SJSA1 (cell line): ENCODE measurements around the gene ANGPT4. TPM values are rescaled to one million over a fixed set of nuclear protein-coding genes. Genes with fewer than 3 reads are reported as not detected.

ENCODE experiments used
- DNase-seq, 2 experiments: peaks; one replicate each; pipeline ENCODE4 v3.0.0-alpha.2; 2015 to 2020; ENCODE audit warnings: low spot score in 2 of 2, low read depth in 1 of 2
- H3K27ac ChIP-seq: fragments of 250-450 bp; sonication (Bioruptor Pico); 2 replicates; pipeline ENCODE4 v1.5.1; 2020; ENCODE audit warnings: mild to moderate bottlenecking, moderate library complexity
- H3K27me3 ChIP-seq: fragments of 250-450 bp; sonication (Bioruptor Pico); replicated peaks from 2 replicates; pipeline ENCODE4 v1.5.1; 2020; ENCODE audit warnings: mild to moderate bottlenecking, moderate library complexity
- H3K36me3 ChIP-seq: fragments of 250-450 bp; sonication (Bioruptor Pico); 2 replicates; pipeline ENCODE4 v1.5.1; 2020; ENCODE audit warnings: mild to moderate bottlenecking
- H3K4me1 ChIP-seq: fragments of 250-450 bp; sonication (Bioruptor Pico); replicated peaks from 2 replicates; pipeline ENCODE4 v1.6.1; 2021; ENCODE audit warnings: mild to moderate bottlenecking
- H3K4me3 ChIP-seq: fragments of 250-450 bp; sonication (Bioruptor Pico); 2 replicates; pipeline ENCODE4 v1.5.1; 2020; ENCODE audit warnings: mild to moderate bottlenecking
- H3K9me3 ChIP-seq: fragments of 250-450 bp; sonication (Bioruptor Pico); replicated peaks from 2 replicates; pipeline ENCODE4 v1.5.1; 2020; ENCODE audit warnings: mild to moderate bottlenecking
- total RNA-seq: library from RNA; depleted of rRNA; stranded (reverse); fragments of >200 nt; shearing (Covaris generic); gene quantifications from 2 replicates; pipeline ENCODE4 v1.2.3, GENCODE V29; 2014

ANGPT4 gene
- total RNA-seq, 1 experiment from 2014 or later = not detected

DNA sequence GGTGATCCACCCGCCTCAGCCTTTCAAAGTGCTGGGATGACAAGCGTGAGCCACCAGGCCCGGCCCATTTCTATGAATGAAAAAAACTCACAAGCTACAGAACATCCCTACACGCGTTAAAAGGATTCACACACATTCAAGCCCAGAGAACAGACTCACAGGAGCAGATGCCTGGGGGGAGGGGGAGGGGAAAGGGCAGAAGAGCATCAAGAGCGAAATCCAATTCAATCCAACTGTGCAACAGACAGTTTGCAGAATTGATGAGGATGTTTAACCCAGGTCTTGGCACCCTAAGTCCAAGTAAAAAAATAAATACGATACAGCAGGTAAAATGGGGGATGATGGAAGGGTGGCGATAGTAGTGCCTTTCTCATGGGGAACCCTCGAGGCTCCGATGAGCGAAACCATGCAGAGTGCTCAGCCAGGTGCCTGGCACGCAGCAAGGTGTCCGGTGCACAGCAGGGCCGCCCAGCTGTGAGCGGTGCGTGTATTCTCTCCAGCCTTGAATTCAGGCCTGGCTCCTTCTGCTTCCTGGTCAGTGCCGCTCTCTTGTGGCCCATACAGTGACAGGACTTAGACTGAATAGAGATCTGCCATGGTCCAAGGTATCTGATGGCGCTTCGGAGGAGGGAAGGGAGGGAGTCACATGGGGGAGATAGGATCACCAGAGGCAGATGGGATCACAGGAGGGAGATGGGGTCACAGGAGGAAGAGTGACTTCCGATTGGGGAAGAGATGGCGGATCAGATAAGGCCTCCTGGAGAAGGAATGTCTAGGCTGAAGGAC lies 35.4 kb upstream of the ANGPT4 start:
- Histone ChIP-seq H3K9me3 (no peaks in the 10 kb centered on the region), H3K36me3 (no peaks in the 10 kb centered on the region), H3K4me3 (no peak overlapping the region), H3K4me1 (no peaks in the 10 kb centered on the region), H3K27ac (no peak overlapping the region), H3K27me3 (peaks cover 15% of the 10 kb centered on the region)
- DNase-seq = no peak

DNA sequence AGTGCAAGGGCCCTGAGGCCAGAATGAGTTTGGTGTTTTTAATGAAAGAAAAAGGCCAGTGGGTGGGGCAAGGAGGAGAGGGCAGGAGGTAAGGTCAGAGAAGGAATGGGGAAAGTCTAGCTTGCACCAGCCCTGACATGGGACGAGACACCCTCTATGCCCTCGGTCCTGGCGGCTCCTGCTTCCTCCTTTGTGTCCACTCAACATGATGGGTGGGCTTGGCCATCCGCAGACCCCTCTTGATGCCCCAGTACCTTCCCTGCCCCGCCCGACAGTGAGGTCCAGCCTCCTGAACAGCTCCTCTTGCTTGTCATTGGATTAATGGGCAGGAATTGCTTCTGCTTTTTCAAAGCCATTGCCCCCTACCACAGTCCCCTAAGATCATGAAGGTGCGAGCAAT lies 33.6 kb upstream of the ANGPT4 start:
- Histone ChIP-seq H3K9me3 (no peaks in the 10 kb centered on the region), H3K27me3 (peaks cover 21% of the 10 kb centered on the region), H3K4me1 (no peaks in the 10 kb centered on the region), H3K27ac (no peak overlapping the region), H3K36me3 (no peaks in the 10 kb centered on the region), H3K4me3 (no peak overlapping the region)
- no peak for DNase-seq

DNA sequence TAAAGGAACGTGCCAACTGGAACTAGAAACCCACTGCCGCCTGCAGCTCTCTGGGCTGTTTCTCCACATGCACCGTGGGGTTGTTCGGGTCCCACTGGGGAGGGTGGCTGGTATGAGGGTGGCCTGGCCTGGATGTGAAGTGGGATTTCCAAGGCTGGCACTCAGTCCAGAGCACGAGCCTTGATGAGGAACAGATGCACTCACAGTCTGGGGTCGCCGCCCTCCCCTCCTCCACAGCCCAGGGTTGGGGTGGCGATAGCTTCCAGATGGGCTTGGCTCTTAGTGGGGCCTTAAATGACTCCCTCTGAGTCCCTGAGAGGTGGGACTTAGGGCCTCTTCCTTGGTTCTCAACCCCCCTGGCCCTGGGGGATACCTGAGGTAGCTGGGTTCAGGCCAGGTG lies 30.7 kb upstream of the ANGPT4 start:
- Histone ChIP-seq H3K4me3 (no peak overlapping the region), H3K27me3 (peaks cover 25% of the 10 kb centered on the region), H3K27ac (no peak overlapping the region), H3K36me3 (no peaks in the 10 kb centered on the region), H3K4me1 (no peaks in the 10 kb centered on the region), H3K9me3 (no peaks in the 10 kb centered on the region)
- no peak for DNase-seq

DNA sequence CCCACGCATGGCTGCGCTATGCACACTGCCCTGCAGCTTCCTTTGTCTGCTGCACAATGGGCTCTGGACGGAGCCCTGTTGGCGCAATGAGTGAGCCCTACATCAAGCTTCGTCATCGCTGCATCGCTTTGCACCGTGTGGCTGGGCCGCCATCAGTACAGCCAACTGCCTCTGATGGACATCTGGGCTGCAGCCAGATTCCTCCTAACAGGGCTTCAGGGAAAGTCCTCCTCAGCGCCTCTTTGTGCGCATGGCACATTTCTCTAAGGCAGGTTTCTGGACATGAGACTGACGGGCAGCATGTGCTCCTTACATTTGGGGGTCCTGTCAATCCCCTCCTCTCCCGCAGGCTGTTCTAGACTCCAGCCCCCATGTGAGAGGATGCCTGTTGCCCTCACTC lies 29.7 kb upstream of the ANGPT4 start:
- DNase-seq = no peak
- Histone ChIP-seq H3K4me3 (no peak overlapping the region), H3K27ac (no peak overlapping the region), H3K9me3 (no peaks in the 10 kb centered on the region), H3K36me3 (no peaks in the 10 kb centered on the region), H3K4me1 (no peaks in the 10 kb centered on the region), H3K27me3 (peaks cover 25% of the 10 kb centered on the region)

DNA sequence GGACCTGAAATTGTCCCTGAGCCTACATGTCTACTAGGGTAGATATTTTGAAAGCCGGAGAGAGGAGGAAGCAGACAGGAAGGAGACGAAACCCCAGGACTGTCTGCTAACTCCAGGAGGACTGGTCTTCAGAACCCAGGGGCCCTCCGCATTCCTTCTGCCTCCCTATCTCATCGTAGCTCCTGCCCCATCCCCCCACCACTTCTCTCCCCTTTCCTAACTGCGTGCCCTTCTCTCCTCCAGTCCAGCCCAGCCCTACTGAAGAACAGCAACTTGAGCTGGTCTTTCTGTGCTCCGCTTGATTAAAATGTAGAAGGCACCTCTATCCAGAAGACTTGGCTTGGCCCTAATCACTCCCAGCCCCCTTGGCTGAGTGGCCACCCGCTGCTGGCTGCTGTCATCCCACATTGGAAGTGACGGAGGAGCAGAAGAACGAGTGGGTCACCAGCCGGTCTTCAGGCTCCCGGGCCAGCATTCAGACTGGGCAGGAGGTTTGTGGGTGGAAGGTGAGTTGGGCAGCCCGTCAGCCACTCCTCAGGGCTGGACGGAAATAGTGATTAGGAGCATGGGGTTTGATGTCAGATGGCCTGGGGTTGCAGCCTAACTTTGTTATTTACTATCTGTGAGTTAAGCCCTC lies 28.8 kb upstream of the ANGPT4 start:
- no peaks in the 10 kb centered on the region for H3K9me3 ChIP-seq
- H3K36me3 ChIP-seq = no peaks in the 10 kb centered on the region
- no peak overlapping the region for H3K4me3 ChIP-seq
- DNase-seq = no peak
- H3K27me3 ChIP-seq = peaks cover 25% of the 10 kb centered on the region
- no peak overlapping the region for H3K27ac ChIP-seq
- no peaks in the 10 kb centered on the region for H3K4me1 ChIP-seq

DNA sequence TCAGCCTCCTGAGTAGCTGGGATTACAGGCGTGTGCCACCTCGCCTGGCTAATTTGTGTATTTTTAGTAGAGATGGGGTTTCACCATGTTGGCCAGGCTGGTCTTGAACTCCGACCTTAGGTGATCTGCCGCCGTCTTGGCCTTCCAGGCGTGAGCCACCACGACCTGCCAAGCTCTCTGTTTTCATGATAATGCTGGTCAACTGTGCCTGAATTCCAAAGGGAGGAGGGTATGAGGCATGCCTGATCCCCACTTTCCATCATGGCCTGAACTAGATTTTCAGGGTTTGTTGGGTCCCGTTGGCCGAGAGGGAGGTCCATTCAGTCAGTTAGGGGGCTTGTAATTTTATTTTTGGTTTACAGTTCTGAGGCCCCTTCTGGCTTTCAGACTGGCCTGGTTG lies 28.0 kb upstream of the ANGPT4 start:
- peaks cover 25% of the 10 kb centered on the region for H3K27me3 ChIP-seq
- no peak overlapping the region for H3K4me3 ChIP-seq
- no peaks in the 10 kb centered on the region for H3K36me3 ChIP-seq
- no peaks in the 10 kb centered on the region for H3K4me1 ChIP-seq
- no peaks in the 10 kb centered on the region for H3K9me3 ChIP-seq
- DNase-seq = no peak
- H3K27ac ChIP-seq = no peak overlapping the region

DNA sequence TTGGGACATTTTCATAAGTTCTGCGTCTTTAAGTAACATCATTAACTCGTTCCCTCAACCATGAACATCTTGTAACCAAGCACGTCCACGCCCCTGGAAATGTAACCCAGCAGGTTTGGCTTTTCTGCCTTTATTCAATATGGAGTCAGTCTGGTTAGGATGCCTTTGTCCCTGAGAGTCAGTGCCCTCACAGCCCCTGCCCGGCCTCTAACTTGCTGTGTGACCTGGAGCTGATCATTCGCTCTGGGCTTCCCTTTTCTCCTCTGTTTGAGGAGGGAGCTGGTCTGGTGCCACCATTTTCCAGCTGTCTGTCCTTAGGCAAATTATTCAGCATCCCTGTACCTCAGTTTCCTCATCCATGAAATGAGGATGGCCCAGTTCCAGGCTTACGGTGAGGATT lies 26.5 kb upstream of the ANGPT4 start:
- Histone ChIP-seq H3K27me3 (peaks cover 13% of the 10 kb centered on the region; the same call in 1 of the 2 replicates), H3K27ac (no peak overlapping the region), H3K36me3 (no peaks in the 10 kb centered on the region), H3K4me3 (no peak overlapping the region), H3K4me1 (no peaks in the 10 kb centered on the region), H3K9me3 (no peaks in the 10 kb centered on the region)
- no peak for DNase-seq

DNA sequence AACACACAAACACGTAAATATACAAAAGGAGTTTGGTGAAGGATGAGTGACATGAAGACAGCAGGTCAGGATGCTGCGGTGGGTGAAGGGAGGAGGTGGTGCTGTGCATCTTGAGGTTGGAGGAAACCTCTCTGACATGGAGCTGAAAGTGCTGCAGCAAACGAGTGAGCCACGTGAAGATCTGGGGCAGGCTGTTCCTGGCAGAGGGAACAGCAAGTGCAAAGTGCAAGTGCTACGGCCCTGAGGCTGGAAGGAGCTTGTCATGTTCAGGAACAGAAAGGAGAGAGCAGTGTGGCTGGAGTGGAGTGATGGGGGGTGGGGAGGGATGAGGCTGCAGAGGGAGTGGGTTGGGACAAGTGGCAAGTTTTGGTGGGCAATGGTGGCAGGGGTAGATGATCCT lies 24.8 kb upstream of the ANGPT4 start:
- Histone ChIP-seq H3K27ac (no peak overlapping the region), H3K27me3 (0 out of 2 replicates have a peak, but pooled peaks cover 4% of the 10 kb centered on the region), H3K4me3 (no peak overlapping the region), H3K4me1 (no peaks in the 10 kb centered on the region), H3K36me3 (no peaks in the 10 kb centered on the region), H3K9me3 (no peaks in the 10 kb centered on the region)
- no peak for DNase-seq

DNA sequence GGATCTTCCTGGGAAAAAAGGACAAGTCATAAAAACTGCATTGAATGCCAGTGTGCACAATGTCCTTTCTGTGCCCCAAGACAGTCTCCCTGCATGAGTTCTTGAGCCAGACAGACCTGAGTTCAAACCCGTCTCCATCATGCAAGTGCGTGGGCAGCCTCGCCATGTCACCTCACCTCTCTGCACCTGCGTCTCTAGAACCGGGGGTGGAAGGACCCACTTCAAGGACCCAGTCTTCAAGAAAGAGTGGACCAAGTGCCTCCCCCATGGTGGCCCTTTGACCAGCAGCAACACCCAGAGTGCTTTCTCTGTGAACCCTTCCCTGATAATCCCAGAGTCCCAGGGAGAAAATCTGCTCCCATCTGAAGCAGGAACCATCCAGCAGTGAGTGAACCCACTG lies 23.5 kb upstream of the ANGPT4 start:
- H3K27ac ChIP-seq = no peak overlapping the region
- H3K4me3 ChIP-seq = no peak overlapping the region
- H3K36me3 ChIP-seq = no peaks in the 10 kb centered on the region
- DNase-seq = no peak
- H3K9me3 ChIP-seq = no peaks in the 10 kb centered on the region
- H3K27me3 ChIP-seq = 0 out of 2 replicates have a peak, but pooled peaks cover 4% of the 10 kb centered on the region
- H3K4me1 ChIP-seq = no peaks in the 10 kb centered on the region

DNA sequence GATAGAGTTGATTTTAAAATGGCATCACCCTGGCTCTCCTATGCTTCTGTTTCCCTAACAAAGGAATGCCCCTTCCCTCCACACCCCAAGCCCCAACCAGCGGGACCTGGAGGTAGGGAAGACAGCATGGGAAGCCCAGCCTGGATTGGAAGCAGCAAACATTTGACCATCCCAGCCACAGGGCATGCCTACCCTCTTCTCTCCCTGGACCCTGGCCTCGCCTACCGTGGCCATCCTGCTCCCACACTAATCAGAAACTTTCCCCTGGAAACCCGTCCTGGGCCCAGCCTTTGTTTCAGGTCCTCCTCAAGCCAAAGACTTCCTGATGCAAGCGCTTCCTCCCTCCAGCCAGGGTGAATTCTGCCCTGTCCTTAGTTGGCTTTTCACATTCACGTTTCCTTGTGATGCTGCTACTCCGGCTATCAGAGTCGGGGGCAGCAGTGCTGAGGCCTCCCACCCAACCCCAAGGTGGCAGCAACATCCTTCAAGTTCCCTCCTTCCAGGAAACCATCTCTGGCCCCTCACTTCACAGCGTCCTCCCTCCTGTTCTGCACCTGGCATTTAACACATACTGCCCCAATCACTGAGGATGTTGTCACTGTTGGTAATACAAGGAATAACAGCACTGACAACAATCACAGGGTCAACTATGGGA lies 18.2 kb upstream of the ANGPT4 start:
- no peaks in the 10 kb centered on the region for H3K4me1 ChIP-seq
- no peak overlapping the region for H3K4me3 ChIP-seq
- no peak overlapping the region for H3K27ac ChIP-seq
- no peaks in the 10 kb centered on the region for H3K9me3 ChIP-seq
- H3K27me3 ChIP-seq = 0 out of 2 replicates have a peak, but pooled peaks cover 3% of the 10 kb centered on the region
- no peaks in the 10 kb centered on the region for H3K36me3 ChIP-seq
- no peak for DNase-seq

DNA sequence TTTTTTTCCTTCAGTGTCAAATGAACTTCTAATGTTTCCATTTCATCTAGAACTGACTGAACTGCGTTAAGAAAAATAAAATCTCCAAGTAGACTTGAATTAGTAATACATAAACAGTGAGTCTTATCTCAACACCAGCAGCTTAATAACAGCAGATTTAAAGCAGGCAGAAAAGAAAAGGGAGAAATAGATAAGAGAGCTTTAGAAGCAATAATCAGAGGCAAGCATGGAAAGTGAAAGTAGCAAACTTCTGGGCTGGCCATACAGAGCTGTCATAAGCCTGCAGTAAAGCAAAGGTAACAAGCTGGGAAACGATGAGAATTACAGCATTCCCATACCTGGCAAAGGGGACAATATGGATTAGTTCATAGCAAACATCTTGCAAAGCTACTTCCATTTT lies 16.9 kb upstream of the ANGPT4 start:
- no peaks in the 10 kb centered on the region for H3K9me3 ChIP-seq
- no peak overlapping the region for H3K27ac ChIP-seq
- H3K27me3 ChIP-seq = 0 out of 2 replicates have a peak, but pooled peaks cover 3% of the 10 kb centered on the region
- no peak for DNase-seq
- no peaks in the 10 kb centered on the region for H3K36me3 ChIP-seq
- H3K4me3 ChIP-seq = no peak overlapping the region
- no peaks in the 10 kb centered on the region for H3K4me1 ChIP-seq

DNA sequence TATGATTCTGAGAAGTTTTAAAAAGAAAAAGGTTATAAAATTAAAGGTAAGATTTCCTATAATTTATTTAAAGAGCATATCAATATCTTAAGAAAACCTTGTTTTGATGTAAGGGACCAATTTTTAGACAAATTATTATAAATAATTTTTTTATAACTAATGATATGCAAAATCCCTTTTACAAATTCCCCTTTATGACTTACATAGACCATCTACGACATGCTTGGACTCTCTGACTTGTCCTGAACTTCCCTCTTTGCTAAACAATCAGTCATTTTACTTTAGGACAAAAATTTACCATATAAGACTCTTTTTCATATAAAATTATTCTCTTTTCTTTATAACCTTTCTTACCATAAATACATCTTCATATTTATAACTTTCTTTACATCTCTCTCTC lies 15.3 kb upstream of the ANGPT4 start:
- no peak for DNase-seq
- no peaks in the 10 kb centered on the region for H3K36me3 ChIP-seq
- H3K27ac ChIP-seq = no peak overlapping the region
- no peaks in the 10 kb centered on the region for H3K9me3 ChIP-seq
- no peak overlapping the region for H3K4me3 ChIP-seq
- no peaks in the 10 kb centered on the region for H3K4me1 ChIP-seq
- 0 out of 2 replicates have a peak, but pooled peaks cover 3% of the 10 kb centered on the region for H3K27me3 ChIP-seq

DNA sequence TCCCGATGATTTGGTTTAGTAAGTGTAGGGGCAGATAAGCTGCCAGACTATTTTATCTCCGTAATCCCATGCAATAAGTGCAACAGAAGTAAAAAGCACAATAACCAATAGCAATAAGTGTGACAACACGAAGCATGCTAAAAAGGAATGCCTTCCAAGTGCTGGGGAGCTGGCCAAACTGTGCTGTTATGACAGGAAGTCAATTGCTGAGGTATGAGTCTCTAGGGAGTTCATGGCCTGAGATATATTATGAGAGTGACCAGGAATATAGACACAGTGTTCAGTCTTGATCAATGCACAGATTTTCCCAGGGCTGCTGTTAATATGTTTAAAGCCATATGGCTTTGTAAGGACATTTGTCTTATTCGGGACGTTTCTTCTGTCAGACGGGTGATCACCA lies 10.5 kb upstream of the ANGPT4 start:
- H3K27ac ChIP-seq = no peak overlapping the region
- H3K27me3 ChIP-seq = 0 out of 2 replicates have a peak, but pooled peaks cover 2% of the 10 kb centered on the region
- H3K9me3 ChIP-seq = no peaks in the 10 kb centered on the region
- no peak overlapping the region for H3K4me3 ChIP-seq
- no peak for DNase-seq
- no peaks in the 10 kb centered on the region for H3K36me3 ChIP-seq
- H3K4me1 ChIP-seq = no peaks in the 10 kb centered on the region

DNA sequence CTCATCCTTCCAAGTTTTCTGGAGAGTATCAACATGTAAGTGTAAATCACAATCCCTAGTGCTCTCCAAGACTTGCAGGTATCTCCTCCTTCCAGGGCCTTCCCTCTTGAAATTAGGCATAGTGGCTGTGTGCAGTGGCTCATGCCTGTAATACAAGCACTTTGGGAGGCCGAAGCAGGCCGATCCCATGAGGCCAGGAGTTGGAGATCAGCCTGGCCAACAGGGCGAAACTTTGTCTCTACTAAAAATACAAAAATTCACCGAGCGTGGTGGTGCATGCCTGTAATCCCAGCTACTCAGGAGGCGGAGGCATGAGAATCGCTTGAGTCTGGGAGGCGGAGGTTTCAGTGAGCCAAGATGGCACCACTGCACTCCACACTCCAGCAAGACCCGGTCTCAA lies 9.4 kb upstream of the ANGPT4 start:
- no peaks in the 10 kb centered on the region for H3K36me3 ChIP-seq

More for the DNA sequence above, 9.4 kb upstream of the ANGPT4 start:
- no peaks in the 10 kb centered on the region for H3K27me3 ChIP-seq
- no peak overlapping the region for H3K4me3 ChIP-seq
- no peak for DNase-seq
- H3K9me3 ChIP-seq = no peaks in the 10 kb centered on the region
- no peak overlapping the region for H3K27ac ChIP-seq
- H3K4me1 ChIP-seq = no peaks in the 10 kb centered on the region
